COLO829 (cell line): ENCODE data around the gene GBX1.

ENCODE experiments used
- DNase-seq: peaks from one replicate; pipeline ENCODE4 v3.0.0; 2012; ENCODE audit warnings: low spot score

The GBX1 gene

DNA sequence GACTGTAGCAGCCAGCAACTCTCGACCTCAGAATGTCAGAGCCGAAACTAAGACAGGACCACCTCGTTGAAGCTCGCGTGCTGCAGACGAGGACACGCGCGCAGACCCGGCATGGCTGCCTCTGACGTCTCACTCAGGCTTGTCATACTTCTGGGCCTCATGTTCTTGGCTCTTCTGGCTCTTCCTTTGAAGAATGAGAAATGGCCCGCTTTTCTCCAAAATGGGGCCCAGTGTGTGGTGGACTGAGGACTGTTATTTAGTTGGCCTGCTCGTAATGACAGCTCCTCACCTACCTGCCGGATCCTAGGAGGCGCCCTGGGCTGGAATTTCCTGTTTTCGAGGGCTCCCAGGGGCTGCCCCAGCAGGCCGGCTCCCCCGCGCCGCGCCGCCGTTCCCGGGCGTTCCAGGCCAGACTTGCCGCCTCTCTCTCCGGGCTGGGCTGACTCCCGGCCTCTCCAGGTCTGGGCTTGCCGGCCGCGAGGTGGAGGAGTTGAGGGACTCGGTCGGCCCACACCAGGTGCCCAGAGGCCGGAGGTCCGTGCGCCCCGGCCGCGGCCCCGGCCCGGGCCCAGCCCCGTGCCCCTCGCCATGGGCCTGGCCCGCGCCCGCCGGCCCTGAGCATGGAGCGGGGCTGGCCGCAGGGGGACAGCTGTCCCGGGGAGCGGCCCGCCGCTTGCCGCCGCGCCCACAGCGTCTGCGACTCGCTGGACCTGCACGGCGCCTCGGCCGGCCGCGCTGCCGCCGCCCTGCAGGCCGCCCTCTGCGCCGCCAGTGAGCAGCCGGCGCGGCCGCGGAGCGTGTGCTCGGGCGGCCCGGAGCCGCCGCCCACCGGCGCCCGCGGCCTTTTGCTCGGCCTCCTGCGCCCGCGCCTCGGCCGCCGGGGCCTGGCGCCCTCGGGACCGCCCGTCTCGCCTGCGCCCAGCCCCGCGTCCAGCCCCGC, 53.1 kb downstream of the GBX1 start:
- no peak for DNase-seq

DNA sequence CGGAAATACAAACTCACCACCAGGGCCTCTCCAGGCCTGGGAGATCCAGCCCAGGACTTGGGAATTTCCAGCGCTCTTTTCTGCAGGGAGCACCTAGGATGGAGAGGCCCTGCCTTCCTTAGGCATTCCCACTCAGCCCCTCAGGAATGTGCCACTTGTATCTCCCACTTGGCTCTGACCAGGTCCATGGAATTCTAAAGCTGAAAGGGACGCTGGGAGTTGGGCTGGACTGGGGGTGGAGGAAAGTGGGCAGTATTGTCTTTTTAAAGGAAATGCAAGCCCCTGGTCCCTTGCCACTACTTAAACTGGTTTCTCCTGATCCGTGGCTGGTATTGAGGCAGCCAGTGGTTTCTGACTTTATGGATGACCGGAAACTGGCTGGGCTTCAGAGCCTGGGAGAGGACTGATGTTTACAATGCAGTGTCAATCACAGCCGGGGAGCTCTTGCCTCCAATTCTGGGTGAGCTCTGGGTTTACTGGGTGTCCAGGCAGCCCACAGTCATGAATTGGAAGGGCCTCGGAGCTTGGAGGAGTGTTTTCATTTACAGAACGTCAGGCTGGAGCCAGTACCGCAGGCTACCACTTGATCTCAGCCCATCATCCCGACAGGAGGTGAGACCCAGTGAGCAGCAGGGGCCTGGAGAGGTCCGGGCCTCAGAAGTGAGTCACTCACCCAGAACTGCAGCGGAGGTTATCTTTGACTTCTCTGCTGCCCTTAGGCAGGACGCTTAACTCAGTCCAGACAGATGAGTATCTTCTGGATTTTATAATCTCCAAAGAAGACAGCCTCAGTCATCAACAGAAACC, 53.9 kb downstream of the GBX1 start:
- DNase-seq, result no peak

DNA sequence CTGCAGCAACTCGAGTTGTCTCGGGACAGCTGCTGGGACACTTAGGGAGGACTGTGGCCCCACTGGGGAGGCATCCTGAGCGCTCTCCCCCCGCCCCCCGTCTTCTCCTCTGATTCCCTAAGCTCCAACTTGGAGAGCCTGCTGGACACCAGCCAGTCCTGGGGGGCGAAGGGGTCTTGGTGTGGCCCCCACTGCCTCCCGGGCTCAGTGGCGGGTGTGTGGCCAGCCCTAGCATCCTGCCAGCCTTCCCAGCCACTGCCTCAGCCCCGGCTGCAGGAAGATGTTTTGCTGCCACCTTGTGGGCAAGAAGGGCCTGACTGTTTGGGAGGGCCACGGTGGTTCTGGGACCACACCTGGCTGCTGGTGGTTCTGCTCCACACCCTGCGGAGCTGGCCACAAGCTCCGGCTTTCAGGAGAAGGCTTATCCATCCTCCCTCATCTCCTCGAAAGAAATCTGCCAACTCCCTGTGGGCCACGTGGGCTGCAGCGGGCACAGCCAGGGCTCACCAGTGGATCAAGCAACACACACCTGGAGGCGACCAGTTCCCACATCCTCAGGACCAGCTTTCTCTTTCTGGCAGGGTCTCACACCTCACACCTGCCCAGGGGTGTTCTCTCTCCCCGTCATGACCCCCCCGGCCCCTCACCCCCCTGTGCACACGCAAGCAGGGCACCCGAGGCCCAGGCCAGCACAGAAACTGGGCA, 56.4 kb downstream of the GBX1 start:
- peak; percentile 47 for DNase-seq

DNA sequence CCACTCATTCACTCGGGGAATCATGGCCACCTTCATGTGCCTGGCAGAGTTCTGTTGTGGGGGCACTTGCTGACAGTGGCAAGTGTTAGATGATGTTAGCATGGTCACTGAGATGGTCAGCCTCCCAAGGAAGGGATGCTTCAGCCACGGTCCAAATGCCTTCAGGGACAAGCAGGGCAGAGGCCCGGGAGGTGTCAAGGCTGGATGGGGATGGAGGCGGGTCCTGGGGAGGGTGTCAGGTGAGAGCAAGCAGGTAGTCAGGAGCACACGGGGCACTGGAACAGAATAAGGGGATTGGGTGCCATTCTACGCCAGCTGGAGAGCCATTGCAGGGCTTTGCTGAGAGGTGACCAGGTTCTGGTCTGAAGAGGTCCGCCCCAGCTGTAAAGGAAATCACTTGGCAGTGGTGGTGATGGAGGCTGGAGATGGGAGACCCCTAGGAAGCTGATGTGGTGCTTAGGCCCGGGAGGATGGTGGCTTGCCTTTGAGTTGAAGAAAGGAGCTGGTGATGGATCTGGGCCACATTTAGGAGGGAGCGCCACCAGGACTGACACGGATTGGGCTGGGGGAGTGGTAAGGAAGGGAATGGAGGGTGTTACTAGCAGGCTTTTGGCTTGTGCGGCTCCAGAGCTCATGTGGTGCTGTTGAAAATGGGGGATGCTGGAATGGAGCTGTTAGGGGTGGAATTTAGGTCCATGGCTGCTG, 57.1 kb downstream of the GBX1 start:
- no peak for DNase-seq

DNA sequence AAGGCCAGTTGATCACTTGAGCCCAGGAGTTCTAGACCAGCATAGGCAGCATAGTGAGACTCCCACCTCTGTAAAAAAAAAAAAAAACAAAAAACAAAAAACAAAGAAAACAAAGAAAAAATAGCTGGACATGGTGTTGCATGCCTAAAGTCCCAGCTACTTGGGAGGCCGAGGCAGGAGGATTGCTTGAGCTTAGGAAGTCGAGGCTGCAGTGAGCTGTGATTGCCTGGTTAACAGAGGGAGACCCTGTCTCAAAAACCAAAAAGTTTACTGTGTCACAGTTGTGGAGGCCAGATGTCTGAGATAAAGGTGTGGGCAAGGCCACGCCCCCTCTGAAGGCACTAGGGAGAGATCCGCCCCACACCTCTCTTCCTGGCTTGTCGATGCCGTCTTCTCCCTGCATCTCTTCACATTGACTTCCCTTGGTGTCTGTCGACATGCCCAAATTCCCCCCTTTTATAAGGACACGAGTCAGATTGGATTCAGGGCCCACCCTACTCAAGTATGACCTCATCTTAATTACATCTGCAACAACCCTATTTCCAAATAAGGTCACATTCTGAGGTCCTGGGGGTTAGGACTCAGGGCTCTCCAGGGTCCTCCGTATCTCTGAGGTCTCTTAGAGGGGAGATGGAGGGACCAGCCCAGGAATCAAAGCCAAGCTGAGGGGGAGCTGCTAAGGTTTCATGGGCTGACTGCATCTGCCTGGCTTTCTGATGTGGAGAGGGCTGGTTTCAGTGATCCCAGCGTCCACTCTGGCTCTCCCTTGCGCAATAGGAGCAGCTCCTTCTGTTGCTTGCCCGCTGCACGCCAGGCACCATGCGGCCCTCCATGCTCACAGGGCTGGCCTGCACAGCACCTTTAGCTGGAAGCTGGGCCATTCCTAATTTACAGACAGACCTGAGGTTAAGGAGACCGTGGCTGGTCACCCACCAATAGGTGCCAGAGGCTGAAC, 58.1 kb downstream of the GBX1 start:
- no peak for DNase-seq

DNA sequence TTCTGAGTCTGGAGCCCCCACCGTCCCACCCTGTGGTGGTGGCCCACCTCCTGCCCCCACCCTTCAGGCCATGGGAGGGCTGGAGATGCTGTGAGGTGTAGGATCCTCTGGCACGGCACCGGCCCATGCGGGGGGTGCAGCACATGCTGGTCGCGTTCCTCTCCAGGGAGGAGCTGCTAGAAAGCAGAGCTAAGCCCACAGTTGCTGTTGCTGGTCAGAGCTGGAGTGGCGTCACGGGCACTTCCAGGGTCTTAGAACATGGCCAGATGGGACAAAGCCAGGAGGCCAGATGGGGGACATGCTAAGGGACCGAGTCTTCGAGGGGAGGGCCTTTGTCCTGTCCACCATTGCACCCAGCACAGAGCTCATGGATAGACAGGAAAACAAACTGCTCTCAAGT, 59.6 kb downstream of the GBX1 start:
- no peak for DNase-seq

DNA sequence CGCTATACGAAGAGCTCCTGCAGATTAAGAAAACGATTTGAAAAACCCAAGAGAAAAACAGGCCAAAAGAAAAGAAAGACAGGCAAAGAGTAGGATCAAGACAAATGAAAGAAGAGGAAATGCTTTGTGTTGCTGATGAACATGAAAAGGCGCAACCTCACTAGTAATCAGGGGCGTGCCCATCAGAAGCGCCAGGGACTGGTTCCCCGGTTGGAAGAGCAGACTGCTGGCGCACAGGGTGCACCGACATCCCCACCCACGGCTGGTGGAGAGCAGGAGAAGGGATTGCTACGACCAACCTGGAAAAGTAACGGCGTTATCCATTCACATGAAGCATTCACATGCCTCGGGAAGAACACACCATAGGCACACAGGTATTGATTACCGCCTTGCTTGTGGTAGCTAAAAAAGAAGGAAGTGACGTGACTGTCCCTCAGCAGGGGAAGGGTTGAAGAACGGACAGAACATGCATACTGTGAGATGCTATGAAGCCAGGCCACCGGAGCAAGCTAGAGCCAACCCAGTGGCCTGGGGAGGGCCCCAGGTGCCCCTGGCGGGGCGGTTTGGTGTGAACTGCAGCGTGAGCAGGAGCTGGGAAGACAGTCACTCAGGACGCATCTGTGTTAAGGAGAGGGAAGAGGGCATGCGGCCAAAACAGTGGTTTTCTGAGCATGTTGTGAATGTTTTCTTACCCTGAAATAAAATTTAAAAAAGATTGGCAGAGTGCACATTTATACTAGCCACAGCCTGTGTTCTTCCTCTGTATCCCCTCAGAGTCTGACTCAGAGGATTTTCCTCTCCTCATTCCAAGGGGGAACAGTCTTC, 62.9 kb downstream of the GBX1 start:
- DNase-seq, result no peak

DNA sequence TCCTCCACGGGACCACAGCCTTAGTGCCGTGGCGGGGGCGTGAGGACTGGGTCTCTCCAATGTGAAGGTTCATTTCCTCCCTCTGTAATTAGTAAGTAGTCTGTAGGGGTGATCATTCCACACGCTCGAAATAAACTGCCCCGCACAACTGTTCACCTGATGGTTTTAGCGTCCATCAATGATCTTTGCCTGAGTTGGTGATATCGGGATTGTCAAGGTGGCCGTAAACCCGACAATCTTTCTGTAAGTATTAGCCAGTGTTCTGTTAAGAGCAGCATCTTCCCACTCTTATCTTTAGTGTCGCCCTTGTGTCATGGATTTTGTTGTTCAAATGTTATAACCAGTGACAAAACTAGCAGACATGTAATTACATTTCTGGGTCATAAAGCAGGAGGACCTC, 63.5 kb downstream of the GBX1 start:
- no peak for DNase-seq

DNA sequence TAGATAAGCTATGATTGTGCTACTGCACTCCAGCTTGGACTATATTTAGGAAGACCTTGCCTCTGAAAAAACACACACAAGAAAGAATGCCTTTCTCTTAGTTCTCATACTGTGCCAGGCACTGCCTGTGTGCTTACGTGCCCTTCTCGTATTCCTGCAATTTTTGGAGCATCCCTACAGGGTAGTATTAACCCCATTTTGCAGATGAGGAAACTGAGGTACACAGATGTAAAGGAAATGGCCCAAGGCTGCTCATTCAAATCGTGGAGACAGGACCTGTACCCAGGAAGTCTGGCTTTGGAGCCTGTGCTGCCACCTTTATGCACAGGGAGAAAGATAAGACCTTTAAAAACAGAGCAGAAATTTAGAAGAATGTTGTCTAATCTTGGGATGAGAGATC, 64.5 kb downstream of the GBX1 start:
- no peak for DNase-seq

DNA sequence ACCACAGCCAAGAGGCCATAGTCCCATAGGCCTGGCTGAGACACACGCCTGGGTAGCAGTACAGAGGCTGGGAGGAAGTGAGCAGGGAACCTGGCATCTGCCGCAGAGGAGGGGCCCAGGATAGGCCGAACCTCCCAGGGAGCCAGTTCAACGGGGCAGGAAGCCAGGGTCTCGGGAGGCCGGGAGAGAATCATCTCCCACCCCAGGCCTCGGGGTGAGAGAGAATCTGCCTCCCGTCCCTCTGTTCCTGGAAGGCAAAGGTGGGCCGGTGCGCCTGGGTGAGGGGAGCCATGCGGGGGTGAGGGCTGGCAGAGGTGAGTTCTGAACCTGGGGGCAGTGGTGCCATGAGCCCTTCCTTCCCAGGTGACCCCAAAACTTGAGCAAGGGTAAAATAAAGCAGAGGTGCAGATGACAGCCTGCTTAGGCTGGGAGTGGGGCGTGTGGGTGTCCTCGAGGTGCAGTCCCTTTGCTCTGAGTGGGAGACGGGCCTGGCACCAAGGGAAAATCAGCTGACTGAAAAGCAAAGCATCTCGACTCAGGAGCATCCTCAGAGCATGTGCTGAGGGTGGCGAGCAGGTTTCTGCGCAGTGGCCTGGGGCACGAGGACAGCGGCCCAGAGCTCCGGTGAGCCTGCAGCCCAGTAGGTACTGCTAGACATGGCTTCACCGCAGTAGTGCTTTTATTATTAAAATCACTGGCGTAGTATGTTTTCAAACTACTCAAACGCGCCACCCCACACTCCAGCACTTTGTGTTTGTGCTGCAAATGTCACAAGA, 65.7 kb downstream of the GBX1 start:
- no peak for DNase-seq

DNA sequence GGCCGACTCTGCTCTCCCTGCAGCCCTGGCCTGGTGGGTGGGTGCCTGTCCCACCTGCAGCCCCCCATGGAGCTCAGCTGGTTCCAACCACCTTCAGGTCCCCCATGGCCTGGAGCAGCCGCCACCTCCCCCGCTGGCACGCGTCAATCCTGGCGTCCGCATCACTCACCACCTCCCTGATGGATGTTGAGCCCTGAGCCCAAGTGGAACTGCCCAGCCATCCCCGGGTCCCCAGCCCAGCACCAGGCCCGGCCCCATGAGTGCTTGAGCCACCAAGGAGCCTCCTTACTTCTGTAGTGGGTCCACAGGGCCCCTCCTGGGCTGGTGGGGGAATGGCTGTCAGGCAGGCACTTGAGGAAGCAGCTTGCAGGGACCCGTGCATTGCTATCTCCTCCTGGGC, 66.6 kb downstream of the GBX1 start:
- DNase-seq, result no peak

DNA sequence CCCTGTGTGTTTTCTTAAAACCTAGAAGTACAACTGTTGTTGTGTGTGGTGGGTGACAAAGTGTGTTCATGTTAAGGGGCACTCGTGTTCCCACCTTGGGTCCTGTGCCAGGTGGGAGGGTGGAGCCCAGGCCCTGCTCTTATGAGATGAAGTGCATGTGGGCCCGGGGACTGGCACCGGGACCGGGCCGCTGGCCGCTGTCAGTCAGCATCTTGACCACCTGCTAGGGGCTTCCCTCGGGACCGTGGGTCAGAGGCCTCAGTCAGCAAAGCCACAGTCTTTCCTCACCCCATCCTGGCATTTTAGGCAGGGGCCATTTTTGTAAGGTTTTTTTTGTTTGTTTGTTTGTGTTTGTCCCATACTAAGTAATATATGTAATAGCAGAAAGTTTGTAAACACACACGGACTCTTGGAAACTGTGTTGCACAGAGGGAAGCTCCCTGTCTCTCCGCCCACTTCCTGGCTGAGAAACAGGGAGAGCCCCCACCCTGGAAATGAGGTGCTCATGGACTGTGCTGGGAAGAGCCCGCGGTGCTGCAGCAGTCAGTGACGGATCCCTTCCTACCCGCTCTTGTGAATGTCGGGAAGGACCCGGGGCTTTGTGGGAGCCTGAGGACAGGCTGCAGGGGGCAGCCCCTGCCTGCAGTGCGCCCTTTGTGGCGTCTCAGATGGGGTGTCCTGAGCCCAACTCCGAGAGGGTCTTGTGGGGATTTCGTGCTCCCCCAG, 67.8 kb downstream of the GBX1 start:
- DNase-seq, result no peak
